Neuronal stem cell (in vitro differentiated cells): ENCODE measurements around the gene PLAAT2. TPM values are rescaled to one million over a fixed set of nuclear protein-coding genes. Genes with fewer than 3 reads are reported as not detected.

Experiments
- DNase-seq: peaks from one replicate; pipeline ENCODE4 v3.0.0-alpha.2; 2013; ENCODE audit warnings: low spot score
- H2AFZ ChIP-seq: one replicate; pipeline ENCODE4 v1.6.1; 2013; ENCODE audit warnings: mild to moderate bottlenecking, low read length, inconsistent platforms
- H2AK5ac ChIP-seq: 2 replicates; pipeline ENCODE4 v1.6.1; 2013; ENCODE audit warnings: low read depth, mild to moderate bottlenecking, inconsistent platforms, low read length, moderate library complexity, mixed read lengths
- H2BK120ac ChIP-seq: 2 replicates; pipeline ENCODE4 v1.6.1; 2013; ENCODE audit warnings: low read depth, mild to moderate bottlenecking, inconsistent platforms, low read length, moderate library complexity, mixed read lengths
- H2BK12ac ChIP-seq: one replicate; pipeline ENCODE4 v1.6.1; 2013; ENCODE audit warnings: low read length, inconsistent platforms
- H2BK15ac ChIP-seq: 2 replicates; pipeline ENCODE4 v1.6.1; 2013; ENCODE audit warnings: mild to moderate bottlenecking, low read length, inconsistent platforms, mixed read lengths
- H2BK5ac ChIP-seq: one replicate; pipeline ENCODE4 v1.6.1; 2013; ENCODE audit warnings: inconsistent platforms, mild to moderate bottlenecking, low read length, moderate library complexity
- H3K14ac ChIP-seq: one replicate; pipeline ENCODE4 v1.6.1; 2013; ENCODE audit warnings: low read length, inconsistent platforms
- H3K18ac ChIP-seq: 2 replicates; pipeline ENCODE4 v1.6.1; 2013; ENCODE audit warnings: low read length, inconsistent platforms
- H3K23ac ChIP-seq: 2 replicates; pipeline ENCODE4 v1.6.1; 2013; ENCODE audit warnings: low read depth, mild to moderate bottlenecking, mixed read lengths, low read length, inconsistent platforms; ENCODE audit not compliant: poor library complexity
- H3K27ac ChIP-seq: replicated peaks from 3 replicates; pipeline ENCODE4 v1.5.1; 2013; ENCODE audit warnings: low read length, inconsistent platforms
- H3K27me3 ChIP-seq, 3 experiments: 2 replicates each; pipeline ENCODE4 v1.6.1; 2013; ENCODE audit warnings: low read length in 3 of 3, mild to moderate bottlenecking in 2 of 3, inconsistent platforms in 1 of 3, low read depth in 1 of 3, mixed read lengths in 1 of 3, moderate library complexity in 1 of 3; ENCODE audit not compliant: control insufficient read depth in 3 of 3, insufficient read depth in 3 of 3
- H3K36me3 ChIP-seq, 2 donors: replicated peaks in 1 of 2; 2 replicates each; pipeline ENCODE4 v1.6.1; 2013; ENCODE audit warnings: low read length in 2 of 2; ENCODE audit not compliant: control insufficient read depth in 2 of 2, insufficient read depth in 2 of 2
- H3K4ac ChIP-seq: 2 replicates; pipeline ENCODE4 v1.6.1; 2013; ENCODE audit warnings: inconsistent platforms, mild to moderate bottlenecking, low read length, moderate library complexity
- H3K4me1 ChIP-seq, 2 donors: 1 replicate in 1 of 2; 2 replicates in 1 of 2; pipeline ENCODE4 v1.6.1; 2013; ENCODE audit warnings: low read length in 2 of 2, low read depth in 1 of 2; ENCODE audit not compliant: control insufficient read depth in 2 of 2, insufficient read depth in 1 of 2
- H3K4me2 ChIP-seq: one replicate; pipeline ENCODE4 v1.6.1; 2013; ENCODE audit warnings: mild to moderate bottlenecking, low read length, inconsistent platforms; ENCODE audit not compliant: insufficient read depth, poor library complexity, severe bottlenecking
- H3K4me3 ChIP-seq, 2 donors: 2 replicates each; pipeline ENCODE4 v1.5.1; 2013; ENCODE audit warnings: low read length in 2 of 2, mild to moderate bottlenecking in 2 of 2, inconsistent platforms in 1 of 2, moderate library complexity in 1 of 2
- H3K79me1 ChIP-seq: one replicate; pipeline ENCODE4 v1.6.1; 2013; ENCODE audit warnings: low read depth, mild to moderate bottlenecking, inconsistent platforms, low read length, moderate library complexity
- H3K9ac ChIP-seq: one replicate; pipeline ENCODE4 v1.6.1; 2013; ENCODE audit warnings: mild to moderate bottlenecking, low read depth, low read length, inconsistent platforms; ENCODE audit not compliant: poor library complexity
- H3K9me3 ChIP-seq, 2 donors: replicated peaks in 1 of 2; 2 replicates each; pipeline versions ENCODE3 to v1.6.1; 2013; ENCODE audit warnings: low read length in 2 of 2, mild to moderate bottlenecking in 2 of 2, inconsistent platforms in 1 of 2, low read depth in 1 of 2, mixed read lengths in 1 of 2, moderate library complexity in 1 of 2; ENCODE audit not compliant: control insufficient read depth in 2 of 2, insufficient read depth in 1 of 2
- H4K8ac ChIP-seq: one replicate; pipeline ENCODE4 v1.6.1; 2013; ENCODE audit warnings: low read depth, mild to moderate bottlenecking, inconsistent platforms, low read length, moderate library complexity
- H4K91ac ChIP-seq: one replicate; pipeline ENCODE4 v1.6.1; 2013; ENCODE audit warnings: low read length, low read depth, mild to moderate bottlenecking, inconsistent platforms; ENCODE audit not compliant: poor library complexity
- WGBS, 2 donors: extraction: QIAGEN DNeasy Blood & Tissue Kit; methylation state at CpG; one replicate each; pipeline ENCODE4 v1.1.7; 2013; ENCODE audit warnings: missing lambda C conversion rate in 2 of 2, mixed read lengths in 1 of 2; ENCODE audit not compliant: insufficient read length in 2 of 2, insufficient replicate concordance in 1 of 2; ENCODE audit errors: extremely low coverage in 2 of 2; 5-methylcytosine and 5-hydroxymethylcytosine counted together
- polyA plus RNA-seq, 2 experiments: library from polyadenylated mRNA; stranded (reverse); fragments of 200-250 nt; gene quantifications; one replicate each; pipeline ENCODE4 v1.2.3, GENCODE V29; 2013

PLAAT2 gene
- not detected for polyA plus RNA-seq (2013, experiment 1 of 2)
- not detected for polyA plus RNA-seq (2013, experiment 2 of 2)

GRCh38 chr11:63563201-63564055 lies at the start of gene PLAAT2:
PLAAT2 (minus strand) TSS chr11:63563379; CDS start chr11:63563324, 55 bp downstream.
- no peak within 1 kb of the TSS for H3K23ac ChIP-seq
- DNase-seq, result no peak

GRCh38 chr11:63612181-63612580 lies 49.0 kb upstream of the PLAAT2 start:
- Histone ChIP-seq H3K9ac (no peak overlapping the region), H2AFZ (no peak overlapping the region), H3K23ac (no peak overlapping the region), H3K9me3 (no peaks in the 10 kb centered on the region), H3K36me3 (no peaks in the 10 kb centered on the region), H3K27me3 (peaks cover 0 to 67% (median 12%) of the 10 kb centered on the region in 3 experiments), H2BK5ac (no peak overlapping the region), H2AK5ac (no peak overlapping the region), H2BK15ac (no peak overlapping the region), H4K91ac (no peak overlapping the region), H3K4ac (no peak overlapping the region), H3K27ac (no peak overlapping the region), H3K14ac (no peak overlapping the region), H4K8ac (no peak overlapping the region), H2BK120ac (no peak overlapping the region), H3K4me1 (peaks cover 11% of the 10 kb centered on the region in 2 donors), H3K18ac (no peak overlapping the region), H2BK12ac (no peak overlapping the region), H3K4me3 (no peak overlapping the region), H3K79me1 (no peaks in the 10 kb centered on the region), H3K4me2 (no peak overlapping the region)
- DNase-seq, result no peak

More at GRCh38 chr11:63563201-63564055, at the start of gene PLAAT2:
- H3K14ac ChIP-seq, result no peak within 1 kb of the TSS
- H3K27me3 ChIP-seq, result peaks cover 0 to 10% (median 0%) of the 10 kb centered on the region in 3 experiments
- no peak within 1 kb of the TSS for H3K4me2 ChIP-seq
- H2AFZ ChIP-seq, result no peak within 1 kb of the TSS
- H2BK12ac ChIP-seq, result no peak within 1 kb of the TSS
- H2BK120ac ChIP-seq, result no peak within 1 kb of the TSS
- no peak within 1 kb of the TSS for H3K4me3 ChIP-seq
- H3K4me1 ChIP-seq, result peaks cover 2 to 10% of the 10 kb centered on the region in 2 donors
- WGBS, 2 donors, result no CpG with 5 or more reads among the region's 13 CpGs
- no peak within 1 kb of the TSS for H3K18ac ChIP-seq
- H2AK5ac ChIP-seq, result no peak within 1 kb of the TSS
- no peaks in the 10 kb centered on the region for H3K9me3 ChIP-seq
- H3K27ac ChIP-seq, result no peak within 1 kb of the TSS
- no peak within 1 kb of the TSS for H3K9ac ChIP-seq
- H4K91ac ChIP-seq, result no peak within 1 kb of the TSS
- no peak within 1 kb of the TSS for H2BK5ac ChIP-seq
- no peak within 1 kb of the TSS for H4K8ac ChIP-seq
- no peak within 1 kb of the TSS for H2BK15ac ChIP-seq
- H3K4ac ChIP-seq, result no peak within 1 kb of the TSS
- H3K79me1 ChIP-seq, result no peaks in the 10 kb centered on the region
- no peaks in the 10 kb centered on the region for H3K36me3 ChIP-seq

GRCh38 chr11:63611395-63611747 lies 48.2 kb upstream of the PLAAT2 start:
- Histone ChIP-seq H3K14ac (no peak overlapping the region), H3K4me1 (peaks cover 11% of the 10 kb centered on the region in 2 donors), H3K79me1 (no peaks in the 10 kb centered on the region), H3K36me3 (no peaks in the 10 kb centered on the region), H3K4me2 (no peak overlapping the region), H3K9ac (no peak overlapping the region), H4K91ac (no peak overlapping the region), H2BK15ac (no peak overlapping the region), H2AFZ (no peak overlapping the region), H3K27ac (no peak overlapping the region), H3K18ac (no peak overlapping the region), H3K27me3 (peaks cover 0 to 67% (median 12%) of the 10 kb centered on the region in 3 experiments), H2BK120ac (no peak overlapping the region), H3K9me3 (no peaks in the 10 kb centered on the region), H2BK12ac (no peak overlapping the region), H3K4me3 (no peak overlapping the region), H3K23ac (no peak overlapping the region), H3K4ac (no peak overlapping the region), H4K8ac (no peak overlapping the region), H2BK5ac (no peak overlapping the region), H2AK5ac (no peak overlapping the region)
- no peak for DNase-seq
- WGBS, 2 donors, result no CpG with 5 or more reads among the region's 1 CpG

- no peak overlapping the region for H3K9ac ChIP-seq
- H3K14ac ChIP-seq, result no peak overlapping the region
- H2AFZ ChIP-seq, result no peak overlapping the region
- H2BK15ac ChIP-seq, result no peak overlapping the region
- H4K91ac ChIP-seq, result no peak overlapping the region
- no peak overlapping the region for H3K4me2 ChIP-seq
- H3K23ac ChIP-seq, result no peak overlapping the region
- H3K4me1 ChIP-seq, result peaks cover 11% of the 10 kb centered on the region in 2 donors
- peaks cover 0 to 2% of the 10 kb centered on the region in 2 donors for H3K9me3 ChIP-seq
- peaks cover 0 to 63% (median 12%) of the 10 kb centered on the region in 3 experiments for H3K27me3 ChIP-seq
- H3K4me3 ChIP-seq, result no peak overlapping the region
- no peak overlapping the region for H4K8ac ChIP-seq
- H2AK5ac ChIP-seq, result no peak overlapping the region
- H2BK120ac ChIP-seq, result no peak overlapping the region
- no peak overlapping the region for H2BK5ac ChIP-seq
- no peaks in the 10 kb centered on the region for H3K36me3 ChIP-seq
- no peak overlapping the region for H2BK12ac ChIP-seq
- DNase-seq, result no peak
- no peaks in the 10 kb centered on the region for H3K79me1 ChIP-seq
- H3K18ac ChIP-seq, result no peak overlapping the region
- no peak overlapping the region for H3K4ac ChIP-seq
- no peak overlapping the region for H3K27ac ChIP-seq
- no CpG with 5 or more reads among the region's 14 CpGs for WGBS, 2 donors
Observed at GRCh38 chr11:63610604-63611394, 47.6 kb upstream of the PLAAT2 start.
